BJ (cell line): ENCODE data around the gene CHAF1A. TPM values are rescaled to one million over a fixed set of nuclear protein-coding genes. Genes with fewer than 3 reads are reported as not detected.

Source experiments
- CTCF ChIA-PET: fragments of 350-600 bp; formaldehyde crosslinking; extraction: SDS; loops from one replicate; lab custom pipeline; 2021; ENCODE audit warnings: antibody characterized with exemption, inconsistent platforms; lab: Yijun Ruan, JAX
- POLR2A ChIA-PET: fragments of 300-600 bp; sonication (Branson Sonifier 250); formaldehyde crosslinking; extraction: SDS; loops from one replicate; lab custom pipeline; 2021; ENCODE audit warnings: antibody characterized with exemption; lab: Charles Lee
- DNase-seq: peaks from one replicate; pipeline ENCODE4 v3.0.0-alpha.2; 2011; ENCODE audit warnings: low read depth
- H3K27me3 ChIP-seq: 2 replicates; pipeline ENCODE4 v1.6.0; 2011; ENCODE audit warnings: low read length; ENCODE audit not compliant: control insufficient read depth, insufficient read depth
- H3K36me3 ChIP-seq: 2 replicates; pipeline ENCODE4 v1.5.1; 2011; ENCODE audit warnings: low read length; ENCODE audit not compliant: control insufficient read depth, insufficient read depth
- H3K4me3 ChIP-seq: 2 replicates; pipeline ENCODE4 v1.5.1; 2011; ENCODE audit warnings: low read depth, mild to moderate bottlenecking, control low read depth, low read length
- polyA plus RNA-seq: library from polyadenylated mRNA; depleted of rRNA; stranded (reverse); fragments of >200 nt; gene quantifications from 2 replicates; pipeline ENCODE4 v1.2.3, GENCODE V29; 2011
- TF ChIP-seq, protein P1 (sequence below): IDR thresholded peaks from 2 replicates; pipeline ENCODE4 v1.5.1; 2011; ENCODE audit warnings: low read depth, mild to moderate bottlenecking, control low read depth, inconsistent platforms, low read length, moderate library complexity; ENCODE audit not compliant: insufficient read depth

CHAF1A gene
- polyA plus RNA-seq, 1 experiment, result 11.4 TPM

- Histone ChIP-seq H3K4me3 (peak overlapping the region; percentile 37), H3K27me3 (no peaks in the 10 kb centered on the region), H3K36me3 (peaks cover 2% of the 10 kb centered on the region; the same call in 1 of the 2 replicates)
- TF ChIP-seq, protein P1, sequence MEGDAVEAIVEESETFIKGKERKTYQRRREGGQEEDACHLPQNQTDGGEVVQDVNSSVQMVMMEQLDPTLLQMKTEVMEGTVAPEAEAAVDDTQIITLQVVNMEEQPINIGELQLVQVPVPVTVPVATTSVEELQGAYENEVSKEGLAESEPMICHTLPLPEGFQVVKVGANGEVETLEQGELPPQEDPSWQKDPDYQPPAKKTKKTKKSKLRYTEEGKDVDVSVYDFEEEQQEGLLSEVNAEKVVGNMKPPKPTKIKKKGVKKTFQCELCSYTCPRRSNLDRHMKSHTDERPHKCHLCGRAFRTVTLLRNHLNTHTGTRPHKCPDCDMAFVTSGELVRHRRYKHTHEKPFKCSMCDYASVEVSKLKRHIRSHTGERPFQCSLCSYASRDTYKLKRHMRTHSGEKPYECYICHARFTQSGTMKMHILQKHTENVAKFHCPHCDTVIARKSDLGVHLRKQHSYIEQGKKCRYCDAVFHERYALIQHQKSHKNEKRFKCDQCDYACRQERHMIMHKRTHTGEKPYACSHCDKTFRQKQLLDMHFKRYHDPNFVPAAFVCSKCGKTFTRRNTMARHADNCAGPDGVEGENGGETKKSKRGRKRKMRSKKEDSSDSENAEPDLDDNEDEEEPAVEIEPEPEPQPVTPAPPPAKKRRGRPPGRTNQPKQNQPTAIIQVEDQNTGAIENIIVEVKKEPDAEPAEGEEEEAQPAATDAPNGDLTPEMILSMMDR, result no peak
- POLR2A ChIA-PET, result no interaction called here
- CTCF ChIA-PET, result interaction anchor here (0.7 to 2.0 kb wide), 9 partner anchors 8 to 124 kb away, joined by 3 to 5 read pairs (median 3); no protein-coding TSS in a partner anchor
- no peak for DNase-seq
These were observed 670 bp upstream of the CHAF1A start for GRCh38 chr19:4401769-4402170.

DNA sequence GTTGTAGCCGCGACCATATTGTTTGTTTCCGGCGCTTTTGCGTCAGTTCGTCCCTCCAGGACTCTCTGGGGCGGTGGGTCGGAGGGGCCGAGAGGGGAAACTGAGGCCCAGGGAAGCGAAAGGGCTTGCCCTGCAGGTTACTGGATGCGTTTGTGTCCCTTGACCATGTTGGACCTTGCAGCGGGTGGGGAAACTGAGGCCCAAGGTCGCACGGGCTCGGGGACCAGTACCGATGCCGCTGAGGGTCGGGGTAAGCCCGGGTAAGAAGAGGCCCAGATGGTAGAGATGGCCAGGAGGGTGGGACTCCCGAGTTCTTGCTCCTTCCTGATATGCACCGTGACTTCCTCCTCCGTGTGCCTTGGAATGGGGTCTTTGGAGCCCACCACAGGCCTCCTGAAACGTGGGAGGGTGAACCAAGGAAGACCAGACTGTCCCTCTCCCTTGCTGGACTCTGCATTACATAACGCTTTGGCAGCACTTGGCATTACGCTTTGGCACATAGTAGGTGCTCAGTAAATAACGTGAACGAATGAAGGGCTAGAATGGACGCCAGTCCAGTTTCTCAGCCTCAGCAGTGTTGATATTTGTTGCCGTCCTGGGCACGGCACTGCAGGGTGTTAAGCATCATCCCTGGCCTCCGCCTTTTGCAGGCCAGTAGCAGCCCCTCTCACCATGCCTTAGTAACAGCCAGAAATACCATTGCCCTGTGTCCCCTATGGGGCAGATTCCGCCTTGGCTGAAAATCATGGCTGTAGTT is 743 bp downstream of the CHAF1A start:
- CTCF ChIA-PET, result interaction anchor here (1.1 to 1.5 kb wide), 2 partner anchors 13 to 135 kb away, joined by 3 to 6 read pairs; no protein-coding TSS in a partner anchor
- H3K27me3 ChIP-seq, result no peaks in the 10 kb centered on the region
- TF ChIP-seq, protein P1, result no peak
- DNase-seq, result no peak
- no peaks in the 10 kb centered on the region for H3K36me3 ChIP-seq
- POLR2A ChIA-PET, result no interaction called here
- peak overlapping the region; percentile 83 for H3K4me3 ChIP-seq

DNA sequence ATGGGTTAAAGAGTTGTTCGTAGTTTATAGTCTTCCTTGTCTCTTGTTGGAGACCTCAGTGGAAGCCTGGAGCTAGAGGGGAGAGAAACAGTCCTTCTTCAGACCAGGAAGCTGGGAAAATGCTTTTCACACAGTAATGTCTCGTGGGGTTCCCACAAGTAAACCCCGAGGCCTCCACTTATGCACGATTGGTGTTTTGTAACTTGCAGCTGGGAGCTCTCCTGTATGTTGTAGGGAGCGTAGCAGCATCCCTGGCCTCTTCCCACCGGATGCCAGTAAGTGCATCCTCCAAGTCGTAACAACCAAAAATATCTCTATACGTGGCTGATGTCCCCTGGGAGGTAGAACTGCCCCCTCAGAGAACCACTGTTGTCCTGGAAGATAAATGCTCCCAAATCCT is 3.5 kb downstream of the CHAF1A start:
- CTCF ChIA-PET, result interaction anchor here (0.9 to 1.5 kb wide), 2 partner anchors 9 to 34 kb away, joined by 3 to 5 read pairs; no protein-coding TSS in a partner anchor
- POLR2A ChIA-PET, result interaction anchor here (0.7 kb wide), 1 partner anchor 53 kb away, joined by 4 read pairs; no protein-coding TSS in a partner anchor

DNA sequence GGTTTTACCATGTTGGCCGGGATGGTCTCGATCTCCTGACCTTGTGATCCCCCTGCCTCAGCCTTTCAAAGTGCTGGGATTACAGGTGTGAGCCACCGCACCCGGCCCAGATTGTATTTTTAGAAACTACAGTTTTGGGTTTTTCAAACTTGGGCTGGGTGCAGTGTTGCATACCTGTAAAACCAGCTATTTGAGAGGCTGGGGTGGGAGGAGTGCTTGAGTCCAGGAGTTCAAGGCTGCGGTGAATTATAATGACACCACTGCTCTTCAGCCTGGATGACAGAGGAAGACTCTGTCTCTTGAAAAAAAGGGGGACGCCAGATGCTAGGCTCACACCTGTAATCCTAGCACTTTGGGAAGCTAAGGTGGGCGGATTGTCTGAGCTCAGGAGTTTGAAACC is 4.2 kb downstream of the CHAF1A start:
- H3K36me3 ChIP-seq, result peaks cover 1% of the 10 kb centered on the region; the same call in 1 of the 2 replicates
- DNase-seq, result no peak
- H3K27me3 ChIP-seq, result no peaks in the 10 kb centered on the region
- CTCF ChIA-PET, result interaction anchor here (0.9 to 1.5 kb wide), 3 partner anchors 8 to 35 kb away, joined by 3 to 5 read pairs (median 3); no protein-coding TSS in a partner anchor
- TF ChIP-seq, protein P1, result no peak
- no peak overlapping the region for H3K4me3 ChIP-seq
- POLR2A ChIA-PET, result no interaction called here

More for the DNA sequence above, 3.5 kb downstream of the CHAF1A start:
- no peak for DNase-seq
- H3K36me3 ChIP-seq, result peaks cover 1% of the 10 kb centered on the region; the same call in 1 of the 2 replicates
- no peaks in the 10 kb centered on the region for H3K27me3 ChIP-seq
- TF ChIP-seq, protein P1, result no peak
- H3K4me3 ChIP-seq, result no peak overlapping the region
